Measurements from ENCODE around the gene CRTC1.

DNA sequence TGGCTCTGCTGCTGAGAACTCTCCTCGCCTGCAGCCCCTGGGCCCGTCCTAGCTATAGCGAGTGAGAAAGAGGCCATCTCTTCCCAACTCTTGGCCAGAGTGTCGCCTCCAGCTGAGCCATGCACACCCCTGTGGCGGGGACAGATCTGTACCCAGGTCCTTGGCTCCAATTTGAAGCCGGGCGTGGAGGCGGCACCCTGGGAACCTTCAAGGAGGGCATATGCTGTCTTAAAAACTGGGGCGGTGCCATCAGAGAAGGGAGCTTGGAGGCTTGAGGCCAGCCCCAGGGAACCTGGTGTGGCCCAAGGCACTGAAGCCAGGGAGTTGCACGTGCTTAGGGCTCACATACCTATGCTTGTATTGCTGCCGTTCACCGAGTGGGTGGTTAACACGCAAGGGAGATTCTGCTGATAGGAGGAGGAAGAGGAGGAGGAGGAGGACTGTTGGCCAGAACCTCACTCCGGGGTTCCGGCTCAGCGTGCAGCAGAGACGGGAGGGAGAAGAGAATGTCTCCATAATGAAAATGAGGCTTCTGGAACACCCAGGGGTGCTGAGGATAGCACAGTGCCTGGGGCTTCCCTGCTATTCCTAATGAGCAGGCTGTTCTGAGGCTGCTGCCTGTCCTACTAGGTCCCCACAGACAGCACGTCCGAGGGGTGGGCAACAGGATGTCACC lies 67.0 kb downstream of the CRTC1 start:
- TF ChIP-seq, protein P1, sequence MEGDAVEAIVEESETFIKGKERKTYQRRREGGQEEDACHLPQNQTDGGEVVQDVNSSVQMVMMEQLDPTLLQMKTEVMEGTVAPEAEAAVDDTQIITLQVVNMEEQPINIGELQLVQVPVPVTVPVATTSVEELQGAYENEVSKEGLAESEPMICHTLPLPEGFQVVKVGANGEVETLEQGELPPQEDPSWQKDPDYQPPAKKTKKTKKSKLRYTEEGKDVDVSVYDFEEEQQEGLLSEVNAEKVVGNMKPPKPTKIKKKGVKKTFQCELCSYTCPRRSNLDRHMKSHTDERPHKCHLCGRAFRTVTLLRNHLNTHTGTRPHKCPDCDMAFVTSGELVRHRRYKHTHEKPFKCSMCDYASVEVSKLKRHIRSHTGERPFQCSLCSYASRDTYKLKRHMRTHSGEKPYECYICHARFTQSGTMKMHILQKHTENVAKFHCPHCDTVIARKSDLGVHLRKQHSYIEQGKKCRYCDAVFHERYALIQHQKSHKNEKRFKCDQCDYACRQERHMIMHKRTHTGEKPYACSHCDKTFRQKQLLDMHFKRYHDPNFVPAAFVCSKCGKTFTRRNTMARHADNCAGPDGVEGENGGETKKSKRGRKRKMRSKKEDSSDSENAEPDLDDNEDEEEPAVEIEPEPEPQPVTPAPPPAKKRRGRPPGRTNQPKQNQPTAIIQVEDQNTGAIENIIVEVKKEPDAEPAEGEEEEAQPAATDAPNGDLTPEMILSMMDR (IDR thresholded peaks at IDR 0.05; ENCODE audit: low read depth, low read length, missing input control) = no peak
- no peak for TF ChIP-seq JUND (IDR thresholded peaks at IDR 0.05)
- TF ChIP-seq YY1 (IDR thresholded peaks at IDR 0.05) = no peak
- no peak for TF ChIP-seq TAF1 (conservative IDR thresholded peaks at IDR 0.05)
- no peak for TF ChIP-seq EGR1 (IDR thresholded peaks at IDR 0.05; ENCODE audit: low read depth in 2 of 2)
- TF ChIP-seq ZBTB33 (IDR thresholded peaks at IDR 0.05) = no peak
- TF ChIP-seq RAD21 (IDR thresholded peaks at IDR 0.05) = no peak

Data from liver (tissue), 3 donors.